ENCODE measurements around the gene JAK1.
"Not testable (repeated sequence)": the region's sequence is repeated elsewhere in the genome, so short reads cannot be mapped to it uniquely, and the experiment has no call there.

JAK1 gene

GRCh38 chr1:64829411-64830029 is 136.8 kb downstream of the JAK1 start:
- no peak for FAIRE-seq

GRCh38 chr1:64828829-64829228 is 137.5 kb downstream of the JAK1 start:
- no peak for FAIRE-seq

GRCh38 chr1:64826991-64827390 is 139.4 kb downstream of the JAK1 start:
- no peak for FAIRE-seq

- peak; percentile 92 for FAIRE-seq
Measured at GRCh38 chr1:64823691-64824476, 142.5 kb downstream of the JAK1 start.

GRCh38 chr1:64822621-64823020 is 143.7 kb downstream of the JAK1 start:
- FAIRE-seq, result no peak

GRCh38 chr1:64820572-64820971 is 145.8 kb downstream of the JAK1 start:
- not testable (repeated sequence) for FAIRE-seq

- FAIRE-seq, result not testable (repeated sequence)
Measured at GRCh38 chr1:64817364-64817763, 149.0 kb downstream of the JAK1 start.

GRCh38 chr1:64814427-64814826 is 151.9 kb downstream of the JAK1 start:
- peak; percentile 43 for FAIRE-seq

GRCh38 chr1:64811131-64811530 is 155.2 kb downstream of the JAK1 start:
- FAIRE-seq, result no peak

GRCh38 chr1:64810001-64810400 is 156.3 kb downstream of the JAK1 start:
- no peak for FAIRE-seq

- no peak for FAIRE-seq
Measured at GRCh38 chr1:64809309-64809708, 157.0 kb downstream of the JAK1 start.

GRCh38 chr1:64801851-64802523 is 164.4 kb downstream of the JAK1 start:
- FAIRE-seq, result no peak

- FAIRE-seq, result no peak
Measured at GRCh38 chr1:64798872-64799271, 167.5 kb downstream of the JAK1 start.

GRCh38 chr1:64790832-64791487 is 175.4 kb downstream of the JAK1 start:
- FAIRE-seq, result no peak
